AG20443 (cell line): Measurements from ENCODE around the gene RPL37.
A peak's percentile ranks its signal among the peaks of the same experiment; 100 is the strongest.
"Not testable (repeated sequence)": the region's sequence is repeated elsewhere in the genome, so short reads cannot be mapped to it uniquely, and the experiment has no call there.

Experiments
- DNase-seq: peaks from one replicate; pipeline ENCODE4 v3.0.0; 2012; ENCODE audit warnings: low spot score, mixed read lengths

RPL37 gene

GRCh38 chr5:40834849-40835787 is at the start of gene RPL37:
Gene RPL37 (minus strand): TSS chr5:40835222. CDS start chr5:40835185, 37 bp downstream.
- DNase-seq, result peak; percentile 98

GRCh38 chr5:40883051-40883450 is 48.0 kb upstream of the RPL37 start:
- DNase-seq, result not testable (repeated sequence)

DNA sequence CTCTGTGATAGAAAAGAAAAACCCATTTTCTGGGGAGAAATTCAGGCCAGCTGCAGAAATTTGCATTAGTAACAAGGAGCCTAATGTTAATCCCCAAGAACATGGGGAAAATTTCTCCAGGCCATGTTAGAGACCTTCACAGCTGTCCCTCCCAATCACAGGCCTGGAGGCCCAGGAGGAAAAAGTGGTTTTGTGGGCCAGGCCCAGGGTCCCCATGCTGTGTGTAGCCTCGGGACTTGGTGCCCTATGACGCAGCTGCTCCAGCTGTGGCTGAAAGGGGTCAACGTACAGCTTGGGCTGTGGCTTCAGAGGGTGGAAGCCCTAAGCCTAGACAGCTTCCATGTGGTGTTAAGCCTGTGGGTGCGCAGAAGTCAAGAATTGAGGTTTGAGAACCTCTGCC is 47.3 kb upstream of the RPL37 start:
- no peak for DNase-seq

GRCh38 chr5:40879163-40879942 is 44.3 kb upstream of the RPL37 start:
- DNase-seq, result peak; percentile 46

GRCh38 chr5:40877371-40877988 is 42.5 kb upstream of the RPL37 start:
- no peak for DNase-seq

DNA sequence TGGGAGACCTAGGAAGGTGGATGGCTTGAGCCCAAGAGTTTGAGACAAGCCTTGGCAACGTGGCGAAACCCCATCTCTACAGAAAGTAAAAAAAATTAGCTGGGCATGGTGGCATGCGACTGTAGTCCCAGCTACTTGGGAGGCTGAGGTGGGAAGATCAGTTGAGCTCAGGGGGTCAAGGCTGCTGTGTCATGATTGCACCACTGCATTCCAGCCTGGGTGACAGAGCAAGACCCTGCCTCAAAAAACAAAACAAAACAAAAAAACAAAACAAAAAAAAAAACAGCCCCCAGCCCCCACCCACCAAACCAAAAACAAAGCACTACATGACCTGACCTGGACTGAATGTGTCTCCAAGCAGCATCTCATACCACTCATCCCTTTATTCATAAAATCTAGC is 40.9 kb upstream of the RPL37 start:
- no peak for DNase-seq

GRCh38 chr5:40873286-40873880 is 38.4 kb upstream of the RPL37 start:
- DNase-seq, result no peak

GRCh38 chr5:40872253-40872652 is 37.2 kb upstream of the RPL37 start:
- DNase-seq, result not testable (repeated sequence)

DNA sequence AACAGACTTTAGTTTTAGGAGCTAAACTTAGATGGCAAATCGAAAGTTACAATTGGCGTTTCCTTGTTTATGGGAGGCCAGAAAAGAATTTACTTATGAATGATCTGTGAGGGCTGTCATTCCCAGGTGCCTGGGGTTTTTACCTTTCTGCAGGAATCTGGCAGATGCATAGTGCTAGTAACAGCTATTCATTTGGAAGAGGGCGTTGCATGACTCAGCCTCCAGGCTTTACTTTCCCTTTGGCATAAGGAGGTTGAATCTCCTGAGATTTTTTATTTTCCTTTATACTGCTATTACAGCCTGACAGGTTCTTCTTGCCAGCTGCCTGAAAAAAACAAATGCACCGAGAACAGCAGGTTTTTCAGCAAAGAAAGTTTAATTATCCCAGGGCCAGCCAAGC is 36.2 kb upstream of the RPL37 start:
- no peak for DNase-seq

GRCh38 chr5:40869384-40869783 is 34.4 kb upstream of the RPL37 start:
- DNase-seq, result no peak

DNA sequence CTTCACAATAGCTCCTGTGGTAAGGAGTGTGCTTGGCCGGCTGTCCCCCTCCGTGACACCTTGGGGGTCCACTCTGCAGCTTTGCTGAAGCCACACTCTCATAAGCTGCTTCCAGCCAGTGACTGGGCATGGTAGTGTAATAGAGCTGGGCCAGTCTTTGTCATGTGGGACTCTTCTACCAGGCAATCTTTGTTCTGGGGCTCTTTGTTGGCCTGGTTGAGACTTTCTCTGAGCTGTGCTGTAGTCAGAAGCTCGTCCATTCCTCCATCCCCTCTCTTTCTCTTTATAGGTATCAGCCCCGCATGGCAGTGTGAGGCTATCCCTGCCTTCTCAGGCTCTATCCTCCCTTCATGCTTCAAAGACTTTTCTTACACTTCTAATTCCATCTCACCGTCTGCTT is 31.8 kb upstream of the RPL37 start:
- DNase-seq, result no peak

DNA sequence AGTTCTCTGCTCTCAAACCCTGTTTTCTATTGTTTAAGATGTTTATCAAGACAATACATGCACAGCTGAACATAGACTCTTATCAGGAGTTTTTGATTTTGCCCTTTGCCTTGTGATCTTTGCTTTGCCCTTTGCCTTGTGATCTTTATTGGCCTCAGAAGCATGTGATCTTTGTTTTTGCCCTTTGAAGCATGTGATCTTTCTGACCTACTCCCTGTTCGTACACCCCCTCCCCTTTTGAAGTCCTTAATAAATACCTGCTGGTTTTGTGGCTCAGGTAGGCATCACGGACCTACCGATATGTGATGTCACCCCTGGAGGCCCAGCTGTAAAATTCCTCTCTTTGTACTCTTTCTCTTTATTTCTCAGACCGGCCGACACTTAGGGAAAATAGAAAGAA is 30.0 kb upstream of the RPL37 start:
- DNase-seq, result not testable (repeated sequence)

GRCh38 chr5:40860711-40861110 is 25.7 kb upstream of the RPL37 start:
- DNase-seq, result no peak

GRCh38 chr5:40853632-40854192 is 18.7 kb upstream of the RPL37 start:
- DNase-seq, result no peak

DNA sequence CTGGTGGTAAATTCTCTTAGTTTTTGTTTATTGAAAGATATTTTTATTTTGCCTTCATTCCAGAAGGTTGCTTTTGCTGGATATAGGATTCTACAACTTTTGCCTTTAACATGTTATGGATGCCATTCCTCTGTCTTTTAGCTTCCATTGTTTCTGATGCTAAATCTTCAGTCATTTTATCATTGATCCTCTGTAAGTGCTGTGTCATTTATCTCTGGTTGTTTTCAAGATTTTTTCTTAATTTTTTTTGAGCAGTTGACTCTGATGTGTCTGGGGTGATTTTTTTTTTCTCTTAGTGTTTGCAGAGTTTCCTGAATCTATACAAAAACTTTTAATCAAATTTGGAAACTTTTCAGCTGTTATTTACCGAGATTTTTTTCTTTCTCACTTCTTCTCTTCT is 12.5 kb upstream of the RPL37 start:
- no peak for DNase-seq

DNA sequence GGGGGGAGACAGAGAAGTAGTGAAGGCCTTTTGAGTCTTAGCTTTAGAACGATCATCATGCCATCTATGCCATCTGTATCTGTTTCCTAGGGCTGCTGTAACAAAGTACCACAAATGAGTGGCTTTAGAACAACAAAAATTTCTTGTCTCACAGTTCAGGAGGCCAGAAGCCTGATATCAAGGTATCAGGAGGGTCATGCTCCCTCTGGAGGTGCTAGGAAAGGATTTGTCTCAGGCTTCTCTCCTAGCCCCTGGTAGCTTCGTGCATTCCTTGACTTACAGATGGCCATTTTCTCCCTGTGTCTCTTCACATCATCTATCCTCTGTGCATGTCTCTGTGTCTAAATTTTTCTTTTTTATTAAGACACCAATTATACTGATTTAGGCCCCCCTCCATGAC is 11.3 kb upstream of the RPL37 start:
- DNase-seq, result no peak

- no peak for DNase-seq
Measured at GRCh38 chr5:40844565-40844964, 9.5 kb upstream of the RPL37 start.

GRCh38 chr5:40842351-40842750 is 7.3 kb upstream of the RPL37 start:
- peak; percentile 42 for DNase-seq

- peak; percentile 16 for DNase-seq
Measured at GRCh38 chr5:40841068-40841805, 6.2 kb upstream of the RPL37 start, which contains the start of gene CARD6. Gene CARD6 (plus strand): TSS chr5:40841367. CDS start chr5:40841383, 16 bp downstream.

GRCh38 chr5:40838086-40838485 is 3.1 kb upstream of the RPL37 start:
- DNase-seq, result no peak

GRCh38 chr5:40834391-40834848 is 602 bp downstream of the RPL37 start:
- DNase-seq, result no peak
